HG02943 (cell line): ENCODE data around the gene HNRNPA0.
A peak's percentile ranks its signal among the peaks of the same experiment; 100 is the strongest.

Experiments
- ATAC-seq: cut with Tn5 transposase; IDR thresholded peaks from one replicate; pipeline ENCODE4 v1.9.1; 2021; ENCODE audit warnings: mild to moderate bottlenecking, low read depth, moderate library complexity; ENCODE audit not compliant: unreplicated experiment

The HNRNPA0 gene

GRCh38 chr5:137754961-137755762, 999 bp upstream of the HNRNPA0 start:
- ATAC-seq: peak; percentile 19

DNA sequence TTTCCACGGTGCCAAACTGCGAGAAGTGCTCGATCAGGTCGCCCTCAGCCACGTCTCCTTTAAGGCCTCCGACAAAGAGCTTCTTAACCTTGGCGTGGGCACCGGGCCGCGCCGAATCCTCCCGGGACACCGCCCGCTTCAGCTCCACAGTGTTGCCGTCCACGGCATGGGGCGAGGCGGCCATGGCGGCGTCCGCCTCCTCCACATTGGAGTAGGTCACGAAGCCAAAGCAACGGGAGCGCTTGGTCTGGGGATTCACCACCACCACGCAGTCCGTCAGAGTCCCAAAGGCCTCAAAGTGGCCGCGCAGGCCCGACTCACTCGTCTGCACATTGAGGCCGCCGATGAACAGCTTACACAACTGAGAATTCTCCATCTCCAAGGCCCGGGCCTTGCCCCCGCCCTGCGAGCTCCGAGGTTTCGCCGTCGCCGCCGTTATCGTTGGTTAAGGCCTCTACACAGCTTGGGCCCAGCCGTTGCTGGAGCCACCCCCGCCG, 424 bp downstream of the HNRNPA0 start:
- ATAC-seq: peak; percentile 13

- ATAC-seq: no peak
Measured at GRCh38 chr5:137752905-137753690, 1.1 kb downstream of the HNRNPA0 start.

- ATAC-seq: no peak
Measured at GRCh38 chr5:137751869-137752491, 2.2 kb downstream of the HNRNPA0 start.

GRCh38 chr5:137750436-137750835, 3.7 kb downstream of the HNRNPA0 start:
- ATAC-seq: no peak

GRCh38 chr5:137747848-137748247, 6.3 kb downstream of the HNRNPA0 start:
- no peak for ATAC-seq

DNA sequence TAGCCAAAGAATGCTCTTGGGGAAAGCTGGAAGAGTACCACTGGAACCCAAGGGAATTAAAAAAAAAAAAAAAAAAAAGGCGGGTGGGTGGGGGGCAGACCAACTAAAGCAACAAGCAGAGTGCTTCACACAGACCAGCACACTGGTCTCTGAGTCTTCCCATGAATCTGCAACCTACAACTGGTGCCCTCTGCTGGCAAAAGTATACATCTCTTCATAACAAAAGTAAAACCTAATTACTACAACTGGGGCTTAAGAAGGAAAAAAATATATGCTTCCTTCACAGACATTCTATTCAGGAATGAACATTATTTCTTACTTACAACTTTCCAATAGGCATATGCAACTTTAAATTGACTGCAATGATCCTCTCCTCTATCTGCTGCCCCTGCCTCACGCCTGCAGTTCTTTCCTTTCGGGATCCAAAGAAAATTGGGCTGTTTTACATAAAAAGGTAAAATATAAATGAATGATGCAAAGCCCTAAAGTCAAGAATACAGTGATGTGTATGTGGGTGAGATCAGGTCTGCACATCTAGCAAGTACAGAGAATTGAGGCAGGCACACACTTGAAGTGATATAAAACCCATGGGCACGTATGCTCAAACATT, 11.0 kb downstream of the HNRNPA0 start:
- no peak for ATAC-seq

- ATAC-seq: no peak
Measured at GRCh38 chr5:137741718-137742117, 12.4 kb downstream of the HNRNPA0 start.

GRCh38 chr5:137739737-137740136, 14.4 kb downstream of the HNRNPA0 start:
- no peak for ATAC-seq

DNA sequence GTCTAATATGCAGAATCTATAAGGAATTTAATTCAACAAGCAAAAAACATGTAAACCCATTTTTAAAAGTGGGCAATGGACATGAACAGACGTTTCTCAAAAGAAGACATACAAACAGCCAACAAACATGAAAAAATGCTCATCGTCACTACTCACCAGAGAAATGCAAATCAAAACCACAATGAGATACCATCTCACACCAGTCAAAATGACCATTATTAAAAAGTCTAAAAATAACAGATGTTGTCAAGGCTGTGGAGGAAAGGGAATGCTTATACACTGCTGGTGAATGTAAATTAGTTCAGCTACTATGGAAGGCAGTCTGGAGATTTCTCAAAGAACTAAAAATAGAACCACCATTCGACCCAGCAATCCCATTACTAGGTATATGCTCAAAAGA, 15.2 kb downstream of the HNRNPA0 start:
- ATAC-seq: no peak

DNA sequence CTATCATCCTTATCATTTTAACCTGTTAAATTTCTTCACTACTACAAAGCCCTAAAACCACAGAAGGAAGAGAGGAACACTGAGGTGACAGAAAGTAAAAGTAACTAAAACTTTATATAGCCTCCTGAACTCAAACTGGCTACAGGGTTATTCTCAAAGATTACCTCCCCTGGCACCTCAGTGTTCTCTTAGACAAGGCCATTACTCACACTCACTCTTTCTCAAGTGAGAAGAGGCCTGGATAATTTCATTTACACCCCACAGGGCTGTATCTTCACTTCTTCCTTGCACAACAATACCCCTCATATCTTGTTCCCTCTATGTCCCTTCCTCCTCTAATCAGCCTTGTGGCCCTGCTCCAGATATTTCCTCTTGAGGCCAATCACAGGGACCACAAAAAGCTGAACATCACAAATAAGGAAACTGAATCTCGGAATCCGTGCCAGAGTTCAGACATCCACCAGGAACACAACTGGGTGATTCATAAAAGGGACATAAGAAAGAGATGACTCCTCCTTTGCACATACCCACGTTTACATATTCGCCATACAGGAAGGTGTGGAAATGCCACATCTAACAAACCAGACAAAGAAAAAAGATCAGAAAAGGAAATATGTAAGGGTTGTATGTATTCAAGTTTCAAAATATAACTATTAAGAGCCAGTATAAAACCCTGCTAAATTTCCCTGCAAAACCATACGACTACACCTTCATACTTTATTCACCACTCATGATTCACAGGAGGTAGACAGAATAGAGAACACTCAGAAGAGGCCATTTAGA, 16.6 kb downstream of the HNRNPA0 start:
- ATAC-seq: no peak

DNA sequence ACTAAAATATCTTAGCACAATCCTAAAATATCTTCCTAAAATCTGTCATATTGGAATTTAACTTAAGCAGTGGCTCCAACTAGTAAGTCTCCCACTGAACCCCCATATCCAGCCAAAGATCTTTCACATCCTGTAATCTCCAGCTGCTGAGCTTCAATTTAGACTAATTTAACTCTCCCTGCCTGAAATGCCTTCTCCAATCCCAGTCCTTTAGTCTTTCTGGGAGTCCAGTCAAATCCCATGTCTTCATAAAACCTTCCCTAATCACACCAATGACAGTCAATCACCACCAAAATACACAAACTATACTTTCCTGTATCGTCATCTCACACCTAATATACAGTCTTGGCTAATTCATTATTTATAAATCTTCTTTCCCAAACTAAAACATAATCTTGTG, 17.7 kb downstream of the HNRNPA0 start:
- no peak for ATAC-seq

- no peak for ATAC-seq
Measured at GRCh38 chr5:137735555-137736284, 18.4 kb downstream of the HNRNPA0 start, which contains the start of gene KLHL3. Gene KLHL3, minus strand, starts transcription at chr5:137736089. Its CDS starts 443 bp downstream, at chr5:137735646.

- no peak for ATAC-seq
Measured at GRCh38 chr5:137734962-137735554, 19.1 kb downstream of the HNRNPA0 start.

DNA sequence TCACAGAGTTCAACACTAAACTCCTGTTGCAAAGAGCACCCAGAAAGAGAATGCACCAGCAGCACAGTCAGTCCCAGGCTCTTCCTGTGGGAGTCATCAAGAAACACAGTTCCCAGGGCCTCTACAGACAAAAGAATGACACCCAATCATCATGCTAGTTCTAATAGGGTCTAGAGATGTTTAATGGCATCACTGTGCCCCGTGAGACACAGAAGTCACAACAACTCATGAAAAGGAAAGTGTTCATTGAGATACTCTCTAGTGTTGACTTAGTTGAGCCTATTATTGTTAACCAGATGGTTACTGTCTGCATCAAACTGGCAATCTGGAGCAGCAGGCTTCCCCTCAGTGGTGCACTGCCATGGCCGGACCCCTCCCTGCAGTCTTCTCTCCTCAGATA, 19.8 kb downstream of the HNRNPA0 start:
- no peak for ATAC-seq

- ATAC-seq: no peak
Measured at GRCh38 chr5:137733922-137734321, 20.2 kb downstream of the HNRNPA0 start.

DNA sequence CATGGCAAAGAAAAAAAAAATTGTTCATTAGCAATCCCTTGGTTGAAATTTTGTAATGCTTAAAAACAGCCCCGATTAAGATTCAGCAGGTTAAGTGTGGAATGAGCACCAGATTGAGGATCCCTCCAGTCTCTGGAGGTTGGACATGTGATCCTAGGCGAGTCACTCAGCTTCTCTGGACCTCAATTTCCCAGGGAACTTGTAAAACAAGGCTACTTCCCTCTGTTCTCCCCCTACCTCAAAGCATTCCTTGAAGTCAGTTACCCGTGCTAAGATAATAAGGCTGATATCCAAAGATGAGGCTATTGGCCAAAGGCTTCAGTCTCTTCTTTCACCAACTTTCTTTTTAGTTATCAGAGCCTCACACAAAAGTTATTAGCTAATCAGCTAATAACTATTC, 21.2 kb downstream of the HNRNPA0 start:
- ATAC-seq: no peak

- no peak for ATAC-seq
Measured at GRCh38 chr5:137731176-137731575, 23.0 kb downstream of the HNRNPA0 start.

- ATAC-seq: no peak
Measured at GRCh38 chr5:137730336-137730735, 23.8 kb downstream of the HNRNPA0 start.
